Panc1 (cell line): ENCODE data around the gene OLIG1.

Source experiments
- CTCF ChIP-seq: fragments of 450-650 bp; IDR thresholded peaks from 2 replicates; pipeline ENCODE4 v1.5.1; 2017; ENCODE audit warnings: mild to moderate bottlenecking
- POLR2AphosphoS5 ChIP-seq: IDR thresholded peaks from 2 replicates; pipeline ENCODE4 v1.6.1; 2012; ENCODE audit warnings: mild to moderate bottlenecking, low read depth, low read length, moderate library complexity
- REST ChIP-seq, 2 experiments: IDR thresholded peaks; 2 replicates each; pipeline ENCODE4 v1.6.1; 2011 to 2012; ENCODE audit warnings: low read depth in 2 of 2, control low read depth in 1 of 2, low read length in 1 of 2, mild to moderate bottlenecking in 1 of 2, moderate library complexity in 1 of 2; ENCODE audit not compliant: insufficient read depth in 1 of 2
- SIN3A ChIP-seq: IDR thresholded peaks from 2 replicates; pipeline ENCODE4 v1.6.1; 2012; ENCODE audit warnings: low read depth, mild to moderate bottlenecking, low read length, moderate library complexity, borderline replicate concordance; ENCODE audit not compliant: insufficient read depth
- TCF7L2 ChIP-seq: IDR thresholded peaks from 2 replicates; pipeline ENCODE4 v1.6.1; 2011; ENCODE audit warnings: mild to moderate bottlenecking, low read depth, low read length, inconsistent platforms

- TF ChIP-seq CTCF = no peak
- TF ChIP-seq POLR2AphosphoS5 = no peak
- TF ChIP-seq REST (IDR thresholded peaks at IDR 0.05; ENCODE audit: insufficient read depth in 1 of 2, low read depth in 2 of 2, low read length in 1 of 2) = no peak
- no peak for TF ChIP-seq SIN3A
- no peak for TF ChIP-seq TCF7L2
Observed at GRCh38 chr21:33047231-33047630, 22.7 kb upstream of the OLIG1 start.
